KG1 (cell line): Measurements from ENCODE around the gene SHC1.

Source experiments
- DNase-seq: peaks from one replicate; lab custom pipeline; 2025; lab: John Stamatoyannopoulos, UW

The SHC1 gene

GRCh38 chr1:154973344-154974101, 3.0 kb upstream of the SHC1 start:
- DNase-seq: peak; percentile 77

- no peak for DNase-seq
Observed at GRCh38 chr1:154972517-154973343, 2.2 kb upstream of the SHC1 start.

- no peak for DNase-seq
Observed at GRCh38 chr1:154972213-154972516, 1.6 kb upstream of the SHC1 start.

GRCh38 chr1:154971341-154971998, 923 bp upstream of the SHC1 start:
- no peak for DNase-seq

GRCh38 chr1:154969860-154970452, 591 bp downstream of the SHC1 start:
- DNase-seq: no peak

- no peak for DNase-seq
Observed at GRCh38 chr1:154969246-154969645, 1.3 kb downstream of the SHC1 start.

GRCh38 chr1:154968731-154969130, 1.8 kb downstream of the SHC1 start:
- DNase-seq: no peak

- no peak for DNase-seq
Observed at GRCh38 chr1:154967331-154967950, 3.1 kb downstream of the SHC1 start.

GRCh38 chr1:154966111-154966510, 4.4 kb downstream of the SHC1 start:
- no peak for DNase-seq

- DNase-seq: no peak
Observed at GRCh38 chr1:154964359-154964758, 6.2 kb downstream of the SHC1 start.

GRCh38 chr1:154963643-154964042, 6.9 kb downstream of the SHC1 start:
- no peak for DNase-seq

GRCh38 chr1:154962795-154963330, 7.7 kb downstream of the SHC1 start:
- no peak for DNase-seq

GRCh38 chr1:154962156-154962749, 8.3 kb downstream of the SHC1 start:
- no peak for DNase-seq

- peak; percentile 78 for DNase-seq
Observed at GRCh38 chr1:154961207-154962155, 9.1 kb downstream of the SHC1 start, which contains the start of gene PYGO2. PYGO2 (minus strand) TSS chr1:154961782; CDS start chr1:154961576, 206 bp downstream.

- no peak for DNase-seq
Observed at GRCh38 chr1:154960446-154961136, 10.0 kb downstream of the SHC1 start.

GRCh38 chr1:154959426-154959780, 11.1 kb downstream of the SHC1 start:
- DNase-seq: no peak

- no peak for DNase-seq
Observed at GRCh38 chr1:154958681-154959425, 11.7 kb downstream of the SHC1 start.

GRCh38 chr1:154958036-154958435, 12.5 kb downstream of the SHC1 start:
- no peak for DNase-seq

GRCh38 chr1:154957091-154957657, 13.4 kb downstream of the SHC1 start:
- DNase-seq: no peak
